IPS-20b (cell line): ENCODE measurements around the gene ULK4.

Experiments
- H3K27ac ChIP-seq: one replicate; pipeline ENCODE4 v1.5.1; 2013; ENCODE audit warnings: low read length
- H3K27me3 ChIP-seq: 2 replicates; pipeline ENCODE4 v1.6.1; 2013; ENCODE audit warnings: mild to moderate bottlenecking, low read length, inconsistent platforms; ENCODE audit not compliant: insufficient read depth
- H3K36me3 ChIP-seq: 2 replicates; pipeline ENCODE4 v1.6.1; 2013; ENCODE audit warnings: low read depth, mild to moderate bottlenecking, inconsistent platforms, low read length, moderate library complexity; ENCODE audit not compliant: insufficient read depth
- H3K4me1 ChIP-seq: 2 replicates; pipeline ENCODE4 v1.6.1; 2013; ENCODE audit warnings: mild to moderate bottlenecking, control low read depth, inconsistent platforms, low read length, moderate library complexity; ENCODE audit not compliant: insufficient read depth
- H3K4me3 ChIP-seq: 2 replicates; pipeline ENCODE4 v1.5.1; 2013; ENCODE audit warnings: mild to moderate bottlenecking, low read length, inconsistent platforms
- H3K9ac ChIP-seq: 2 replicates; pipeline ENCODE4 v1.6.1; 2013; ENCODE audit warnings: low read depth, mild to moderate bottlenecking, inconsistent platforms, low read length, moderate library complexity
- H3K9me3 ChIP-seq: 2 replicates; pipeline ENCODE4 v1.6.1; 2013; ENCODE audit warnings: mild to moderate bottlenecking, low read depth, low read length, inconsistent platforms; ENCODE audit not compliant: insufficient read depth

The ULK4 gene

DNA sequence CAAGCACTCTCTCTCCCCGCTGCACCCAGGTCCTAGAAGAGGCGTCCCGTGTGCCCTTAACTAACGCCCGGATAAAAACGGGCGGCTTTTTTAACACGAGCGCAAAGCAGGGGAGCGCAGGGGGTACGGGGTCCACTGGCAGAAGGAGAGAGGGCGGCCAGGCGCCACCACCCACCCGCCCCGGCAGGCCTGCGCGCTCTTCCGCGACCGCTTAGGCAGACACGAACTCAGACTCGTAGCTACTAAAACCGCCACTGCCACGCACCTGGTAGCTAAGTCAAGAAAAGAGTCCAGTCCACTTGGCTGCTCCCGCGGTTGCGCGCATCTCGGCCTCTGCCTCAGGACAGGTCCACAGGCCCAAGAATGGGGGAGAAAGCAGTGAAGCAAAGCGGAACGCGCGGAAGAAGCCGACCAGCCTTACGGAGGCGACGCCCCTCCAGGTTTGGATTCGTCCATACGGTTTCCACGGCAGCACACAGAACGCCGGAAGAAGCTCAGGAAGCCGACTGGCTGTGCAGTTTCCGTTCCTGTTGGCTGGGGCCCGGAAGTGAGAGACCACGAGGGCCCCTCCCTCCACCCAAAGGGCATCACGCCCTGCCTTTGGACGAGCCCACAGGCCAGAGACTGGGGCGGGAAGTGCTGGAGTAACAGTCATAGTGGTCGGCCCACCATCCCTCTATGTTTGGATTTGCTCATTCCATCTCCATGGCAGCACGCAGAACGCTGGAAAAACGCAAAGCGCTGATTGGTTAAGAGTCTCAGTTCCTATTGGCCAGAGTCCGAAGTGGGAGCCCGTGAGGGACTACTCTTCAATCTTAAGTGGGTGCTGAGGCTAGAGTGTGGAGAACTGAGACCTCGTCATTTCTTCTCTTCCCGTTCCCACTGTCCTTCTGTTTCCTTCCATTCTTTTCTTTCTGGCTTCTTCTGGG, at the start of gene ULK4:
Gene ULK4 (minus strand): TSS at position 353 of the 929 bp plus-strand sequence. CDS start 7,344 bp downstream, outside the sequence.
- Histone ChIP-seq H3K27ac (no peak within 1 kb of the TSS), H3K9me3 (no peaks in the 10 kb centered on the region), H3K4me1 (no peaks in the 10 kb centered on the region), H3K27me3 (no peaks in the 10 kb centered on the region), H3K36me3 (no peaks in the 10 kb centered on the region), H3K4me3 (peak within 1 kb of the TSS; percentile 92), H3K9ac (peak within 1 kb of the TSS; percentile 86; the same call in 1 of the 2 replicates)

DNA sequence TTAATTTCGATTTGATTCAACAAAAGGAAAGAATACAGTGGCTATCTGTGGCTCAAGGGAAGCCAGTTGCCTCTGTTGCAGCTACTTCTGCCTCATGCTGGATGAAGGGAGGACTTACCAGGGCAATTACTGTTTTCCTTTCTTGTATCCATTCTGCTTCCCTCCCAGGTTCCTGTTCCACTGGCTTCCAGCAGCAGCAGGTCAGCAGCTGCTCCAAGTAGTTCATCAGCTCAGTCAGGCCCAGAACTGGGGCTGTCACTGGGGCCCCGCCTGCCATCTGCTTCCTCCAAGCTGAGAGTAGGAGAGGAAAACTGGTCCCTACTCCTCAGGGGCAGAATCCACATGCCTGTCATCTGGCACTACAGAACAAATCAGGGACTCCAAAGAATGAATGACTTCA, 48.6 kb upstream of the ULK4 start:
- Histone ChIP-seq H3K36me3 (no peaks in the 10 kb centered on the region), H3K27me3 (peaks cover 26% of the 10 kb centered on the region; the same call in 1 of the 2 replicates), H3K4me1 (peaks cover 11% of the 10 kb centered on the region; the same call in 1 of the 2 replicates), H3K4me3 (no peak overlapping the region), H3K9ac (no peak overlapping the region), H3K9me3 (no peaks in the 10 kb centered on the region), H3K27ac (no peak overlapping the region)

DNA sequence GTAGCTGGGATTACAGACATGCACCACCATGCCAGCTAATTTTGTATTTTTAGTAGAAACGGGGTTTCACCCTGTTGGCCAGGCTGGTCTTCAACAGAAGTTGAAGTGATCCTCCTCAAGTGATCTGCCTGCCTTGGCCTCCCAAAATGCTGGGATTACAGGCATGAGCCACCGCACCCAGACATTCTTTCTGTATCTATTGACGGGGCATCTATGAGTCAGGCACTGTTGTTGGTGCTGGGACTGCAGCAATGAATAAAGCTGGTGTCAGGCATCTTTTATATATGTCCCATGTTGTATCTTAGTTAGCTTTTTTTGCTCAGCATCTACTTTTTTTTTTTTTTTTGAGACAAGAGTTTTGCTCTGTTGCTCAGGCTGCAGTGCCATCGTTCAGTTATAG, 47.6 kb upstream of the ULK4 start:
- Histone ChIP-seq H3K4me3 (no peak overlapping the region), H3K27me3 (peaks cover 18% of the 10 kb centered on the region; the same call in 1 of the 2 replicates), H3K4me1 (peaks cover 2% of the 10 kb centered on the region; the same call in 1 of the 2 replicates), H3K27ac (no peak overlapping the region), H3K9ac (no peak overlapping the region), H3K9me3 (no peaks in the 10 kb centered on the region), H3K36me3 (no peaks in the 10 kb centered on the region)

DNA sequence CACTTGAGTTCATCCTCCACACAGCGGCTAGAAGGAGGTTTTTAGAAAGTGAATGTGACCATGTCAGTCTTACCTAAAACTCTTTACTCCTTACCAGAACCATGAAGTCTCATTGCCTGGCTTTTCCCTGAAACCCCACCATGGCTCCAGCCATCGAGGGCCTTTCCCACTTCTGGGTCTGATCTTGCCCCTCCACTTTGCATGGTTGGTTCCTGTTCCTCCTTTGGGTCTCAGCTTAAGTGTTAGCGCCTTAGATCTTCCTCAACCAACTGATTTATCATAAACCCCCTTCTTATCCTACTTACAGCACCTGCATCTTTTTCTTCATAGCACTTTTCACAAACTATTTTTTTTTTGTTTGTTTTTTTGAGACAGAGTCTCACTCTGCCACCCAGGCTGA, 45.9 kb upstream of the ULK4 start:
- H3K36me3 ChIP-seq, result no peaks in the 10 kb centered on the region
- H3K4me1 ChIP-seq, result 0 out of 2 replicates have a peak, but pooled peaks cover 2% of the 10 kb centered on the region
- no peak overlapping the region for H3K4me3 ChIP-seq
- H3K27ac ChIP-seq, result no peak overlapping the region
- no peaks in the 10 kb centered on the region for H3K9me3 ChIP-seq
- no peak overlapping the region for H3K9ac ChIP-seq
- H3K27me3 ChIP-seq, result peaks cover 9% of the 10 kb centered on the region; the same call in 1 of the 2 replicates

DNA sequence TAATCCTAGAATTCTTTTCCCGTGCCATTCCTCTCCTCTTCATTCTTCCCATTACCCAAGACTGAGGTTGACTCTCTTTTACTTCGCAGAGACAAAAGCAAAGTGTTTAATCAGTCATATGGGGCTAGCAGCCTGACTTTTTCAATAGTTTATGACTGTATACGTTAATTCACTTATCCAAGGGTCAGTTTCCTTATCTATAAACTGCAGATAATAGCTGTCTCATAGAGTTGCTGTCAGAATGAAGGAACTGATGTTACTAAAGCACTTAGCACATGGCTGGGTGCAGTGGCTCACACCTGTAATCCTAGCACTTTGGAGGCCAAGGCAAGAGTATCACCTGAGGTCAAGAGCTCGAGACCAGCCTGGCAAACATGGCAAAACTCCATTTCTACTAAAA, 43.5 kb upstream of the ULK4 start:
- H3K4me1 ChIP-seq, result no peaks in the 10 kb centered on the region
- no peaks in the 10 kb centered on the region for H3K36me3 ChIP-seq
- no peak overlapping the region for H3K27ac ChIP-seq
- H3K9ac ChIP-seq, result no peak overlapping the region
- no peaks in the 10 kb centered on the region for H3K9me3 ChIP-seq
- H3K27me3 ChIP-seq, result no peaks in the 10 kb centered on the region
- no peak overlapping the region for H3K4me3 ChIP-seq

DNA sequence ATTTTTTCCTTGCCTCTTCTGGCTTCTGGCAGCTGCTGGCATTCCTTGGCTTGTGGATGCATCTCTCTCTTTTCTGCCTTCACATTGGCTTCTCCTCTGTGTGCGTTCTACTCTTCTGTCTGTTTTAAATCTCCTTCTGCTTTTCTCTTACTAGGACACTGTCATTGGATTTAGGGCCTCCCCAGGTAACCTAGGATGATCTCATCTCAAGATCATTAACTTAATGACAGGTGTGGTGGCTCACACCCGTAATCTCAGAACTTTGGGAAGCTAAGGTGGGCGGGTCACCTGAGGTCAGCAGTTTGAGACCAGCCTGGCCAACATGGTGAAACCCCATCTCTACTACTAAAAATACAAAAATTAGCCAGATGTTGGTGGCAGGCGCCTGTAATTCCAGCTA, 40.9 kb upstream of the ULK4 start:
- no peak overlapping the region for H3K4me3 ChIP-seq
- H3K27ac ChIP-seq, result no peak overlapping the region
- H3K4me1 ChIP-seq, result no peaks in the 10 kb centered on the region; the same call in 1 of the 2 replicates
- H3K9me3 ChIP-seq, result no peaks in the 10 kb centered on the region
- H3K36me3 ChIP-seq, result no peaks in the 10 kb centered on the region
- H3K27me3 ChIP-seq, result no peaks in the 10 kb centered on the region
- H3K9ac ChIP-seq, result no peak overlapping the region

DNA sequence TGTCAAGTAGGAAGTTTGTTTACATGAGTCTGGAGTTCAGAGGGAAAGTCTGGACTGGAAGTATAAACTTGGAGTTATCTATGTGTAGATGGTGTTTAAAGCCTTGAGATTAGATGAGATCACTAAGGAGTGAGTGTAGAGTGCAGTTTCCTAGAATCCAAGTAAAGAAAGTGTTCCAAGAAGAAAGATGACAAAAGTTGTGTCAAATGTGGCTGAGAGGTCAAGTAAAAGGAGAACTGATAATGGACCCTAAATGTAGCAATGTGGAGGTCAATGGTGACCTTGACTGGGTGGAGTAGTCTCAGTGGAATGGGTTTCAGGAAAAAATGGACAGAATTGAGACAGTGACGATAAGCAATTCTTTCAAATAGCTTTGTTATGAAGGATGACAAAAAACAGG, 39.9 kb upstream of the ULK4 start:
- Histone ChIP-seq H3K4me3 (no peak overlapping the region), H3K9me3 (no peaks in the 10 kb centered on the region), H3K4me1 (no peaks in the 10 kb centered on the region; the same call in 1 of the 2 replicates), H3K27ac (no peak overlapping the region), H3K27me3 (no peaks in the 10 kb centered on the region), H3K36me3 (no peaks in the 10 kb centered on the region), H3K9ac (no peak overlapping the region)

DNA sequence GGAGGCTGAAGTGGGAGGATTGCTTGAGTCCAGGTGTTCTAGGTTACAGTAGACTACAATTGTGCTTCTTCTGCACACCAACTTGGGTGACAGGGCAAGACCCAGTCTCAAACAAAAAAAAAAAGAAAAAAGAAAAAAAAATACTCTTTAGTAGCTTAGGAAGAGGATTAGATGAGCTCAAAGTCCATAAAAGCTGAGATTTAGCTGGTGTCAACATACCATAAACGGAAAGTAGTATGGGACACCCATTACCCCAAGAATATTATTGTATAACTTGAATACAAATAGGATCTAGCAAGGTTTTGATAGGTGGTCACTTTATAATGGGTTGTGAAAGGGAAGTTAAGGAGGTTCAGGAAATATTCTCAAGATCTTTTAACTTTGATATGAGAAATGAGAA, 38.0 kb upstream of the ULK4 start:
- Histone ChIP-seq H3K36me3 (no peaks in the 10 kb centered on the region), H3K27me3 (no peaks in the 10 kb centered on the region), H3K27ac (no peak overlapping the region), H3K4me1 (no peaks in the 10 kb centered on the region; the same call in 1 of the 2 replicates), H3K9me3 (no peaks in the 10 kb centered on the region), H3K4me3 (no peak overlapping the region), H3K9ac (no peak overlapping the region)

DNA sequence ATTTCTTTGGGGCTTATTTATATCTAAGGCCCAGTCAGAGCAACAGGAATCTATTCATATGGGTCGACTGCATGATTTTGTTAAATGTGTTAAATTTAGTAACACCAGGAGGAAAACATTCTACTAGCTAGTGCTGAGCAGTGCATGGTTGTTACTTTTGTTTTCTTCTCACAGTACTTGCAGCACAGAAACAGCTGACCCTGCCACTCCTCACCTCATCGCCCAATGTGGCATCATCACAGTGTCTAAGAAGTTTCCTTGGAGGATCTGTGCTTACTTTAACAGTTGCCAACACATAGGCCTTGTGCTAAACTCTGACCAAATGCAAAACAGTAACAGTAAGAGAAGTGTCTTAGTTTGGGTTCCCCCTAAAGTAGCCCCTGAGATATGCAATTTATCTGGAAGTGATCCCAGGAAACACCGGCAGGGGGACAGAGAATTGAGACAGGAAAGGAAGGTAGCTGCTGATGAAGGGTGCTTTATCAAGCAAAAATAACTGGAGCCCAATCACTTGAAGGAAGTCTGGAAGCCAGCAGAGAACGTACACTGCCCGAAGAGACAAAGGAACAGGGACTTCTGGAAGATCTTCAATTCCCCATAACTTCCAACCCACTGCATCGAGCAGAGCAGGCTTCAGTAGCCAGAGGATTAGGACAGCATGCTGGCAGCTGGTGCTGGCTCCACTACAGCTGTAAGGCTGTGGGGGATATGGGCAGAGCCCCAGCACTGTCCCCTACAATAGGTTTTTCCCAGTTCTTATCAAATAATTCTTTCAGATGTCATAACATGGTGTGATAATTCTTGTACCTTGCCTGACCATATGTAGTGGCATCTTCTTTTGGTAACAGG, 36.0 kb upstream of the ULK4 start:
- H3K27ac ChIP-seq, result no peak overlapping the region
- H3K36me3 ChIP-seq, result no peaks in the 10 kb centered on the region
- no peaks in the 10 kb centered on the region for H3K27me3 ChIP-seq
- no peaks in the 10 kb centered on the region for H3K9me3 ChIP-seq
- H3K4me1 ChIP-seq, result no peaks in the 10 kb centered on the region; the same call in 1 of the 2 replicates
- H3K9ac ChIP-seq, result no peak overlapping the region
- H3K4me3 ChIP-seq, result no peak overlapping the region

DNA sequence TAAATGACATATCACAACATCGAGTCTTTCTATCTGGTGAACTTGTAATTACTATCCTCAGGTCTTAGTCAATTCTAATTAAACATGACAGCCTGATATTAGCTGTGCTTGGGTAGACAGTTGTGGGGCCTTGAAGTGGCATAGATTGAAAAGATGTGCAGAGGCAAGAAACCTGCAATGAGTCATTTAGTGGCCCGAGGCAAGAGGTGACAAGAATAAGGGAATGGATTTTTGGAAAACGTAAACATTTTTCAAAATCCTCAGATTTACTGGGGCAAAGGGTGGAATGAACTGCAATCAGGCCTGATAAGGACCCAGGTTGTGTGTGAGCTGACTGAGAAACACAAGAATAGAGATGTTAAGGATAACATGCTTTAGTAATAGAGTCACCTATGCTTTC, 29.5 kb upstream of the ULK4 start:
- Histone ChIP-seq H3K9ac (no peak overlapping the region), H3K27ac (no peak overlapping the region), H3K36me3 (no peaks in the 10 kb centered on the region), H3K4me3 (no peak overlapping the region), H3K27me3 (no peaks in the 10 kb centered on the region), H3K9me3 (no peaks in the 10 kb centered on the region), H3K4me1 (no peaks in the 10 kb centered on the region)

DNA sequence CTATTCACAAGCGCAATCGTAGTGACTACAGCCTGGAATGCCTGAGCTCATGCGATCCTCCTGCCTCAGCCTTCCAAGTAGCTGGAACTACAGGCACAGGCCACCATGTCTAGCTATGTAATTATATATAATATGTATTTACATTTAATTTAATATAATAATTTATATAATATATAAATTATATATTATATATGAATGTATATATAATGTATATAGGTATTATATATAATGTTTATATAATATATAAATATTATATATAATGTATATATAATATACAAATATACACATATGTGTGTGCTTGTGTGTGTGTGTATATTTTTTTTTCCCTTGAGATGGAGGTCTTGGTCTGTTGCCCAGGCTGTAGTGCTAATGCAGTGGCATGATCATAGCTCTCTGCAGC, 27.6 kb upstream of the ULK4 start:
- H3K27ac ChIP-seq, result no peak overlapping the region
- H3K9ac ChIP-seq, result no peak overlapping the region
- no peaks in the 10 kb centered on the region for H3K36me3 ChIP-seq
- no peaks in the 10 kb centered on the region for H3K27me3 ChIP-seq
- H3K4me3 ChIP-seq, result no peak overlapping the region
- H3K9me3 ChIP-seq, result no peaks in the 10 kb centered on the region
- no peaks in the 10 kb centered on the region for H3K4me1 ChIP-seq
